HFFc6 (cell line): ENCODE data around the gene SAMM50. TPM values are rescaled to one million over a fixed set of nuclear protein-coding genes. Genes with fewer than 3 reads are reported as not detected.

Experiments used
- DNase-seq: peaks from one replicate; pipeline ENCODE4 v3.0.0-alpha.2; 2018
- H3K27ac Mint-ChIP-seq: 2 replicates; pipeline ENCODE4 v1.8.0; 2020; ENCODE audit warnings: mild to moderate bottlenecking, mixed read lengths
- H3K27me3 Mint-ChIP-seq: 2 replicates; pipeline ENCODE4 v1.8.0; 2021; ENCODE audit warnings: mild to moderate bottlenecking, moderate library complexity, mixed read lengths; ENCODE audit not compliant: insufficient read depth
- H3K36me3 Mint-ChIP-seq: 2 replicates; pipeline ENCODE4 v1.8.0; 2021; ENCODE audit warnings: low read depth, mixed read lengths
- H3K4me1 Mint-ChIP-seq: 2 replicates; pipeline ENCODE4 v1.8.0; 2020; ENCODE audit warnings: low read depth, mixed read lengths
- H3K4me3 Mint-ChIP-seq: 2 replicates; pipeline ENCODE4 v1.8.0; 2020; ENCODE audit warnings: mild to moderate bottlenecking, moderate library complexity, mixed read lengths
- H3K9me3 Mint-ChIP-seq: 2 replicates; pipeline ENCODE4 v1.8.0; 2020; ENCODE audit warnings: mild to moderate bottlenecking, mixed read lengths
- total RNA-seq, 6 experiments: library from RNA; stranded (reverse); fragmentation: NEBNext Ultra II Directional; extraction: Animal tissue kit (Norgen Biotek cat#: 25700); gene quantifications; 2 replicates in 1 of 6; 3 replicates in 5 of 6; pipeline ENCODE4 v1.2.3, GENCODE V29; 2021
- TF ChIP-seq, protein P1 (sequence below): fragments of 200-600 bp; sonication (generic); IDR thresholded peaks from 2 replicates; pipeline ENCODE4 v1.5.0; 2021; ENCODE audit warnings: antibody characterized with exemption, mild to moderate bottlenecking

The SAMM50 gene
- total RNA-seq, 6 experiments from 2014 or later: 51.6 to 57.2 (median 53.3) TPM

GRCh38 chr22:43968614-43969013 is 13.4 kb downstream of the SAMM50 start:
- peaks cover 29% of the 10 kb centered on the region for H3K36me3 Mint-ChIP-seq
- no peaks in the 10 kb centered on the region for H3K4me1 Mint-ChIP-seq
- no peak overlapping the region for H3K27ac Mint-ChIP-seq
- no peaks in the 10 kb centered on the region for H3K9me3 Mint-ChIP-seq
- H3K4me3 Mint-ChIP-seq: no peak overlapping the region
- TF ChIP-seq, protein P1, sequence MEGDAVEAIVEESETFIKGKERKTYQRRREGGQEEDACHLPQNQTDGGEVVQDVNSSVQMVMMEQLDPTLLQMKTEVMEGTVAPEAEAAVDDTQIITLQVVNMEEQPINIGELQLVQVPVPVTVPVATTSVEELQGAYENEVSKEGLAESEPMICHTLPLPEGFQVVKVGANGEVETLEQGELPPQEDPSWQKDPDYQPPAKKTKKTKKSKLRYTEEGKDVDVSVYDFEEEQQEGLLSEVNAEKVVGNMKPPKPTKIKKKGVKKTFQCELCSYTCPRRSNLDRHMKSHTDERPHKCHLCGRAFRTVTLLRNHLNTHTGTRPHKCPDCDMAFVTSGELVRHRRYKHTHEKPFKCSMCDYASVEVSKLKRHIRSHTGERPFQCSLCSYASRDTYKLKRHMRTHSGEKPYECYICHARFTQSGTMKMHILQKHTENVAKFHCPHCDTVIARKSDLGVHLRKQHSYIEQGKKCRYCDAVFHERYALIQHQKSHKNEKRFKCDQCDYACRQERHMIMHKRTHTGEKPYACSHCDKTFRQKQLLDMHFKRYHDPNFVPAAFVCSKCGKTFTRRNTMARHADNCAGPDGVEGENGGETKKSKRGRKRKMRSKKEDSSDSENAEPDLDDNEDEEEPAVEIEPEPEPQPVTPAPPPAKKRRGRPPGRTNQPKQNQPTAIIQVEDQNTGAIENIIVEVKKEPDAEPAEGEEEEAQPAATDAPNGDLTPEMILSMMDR: no peak
- no peak for DNase-seq
- no peaks in the 10 kb centered on the region; the same call in 1 of the 2 replicates for H3K27me3 Mint-ChIP-seq

DNA sequence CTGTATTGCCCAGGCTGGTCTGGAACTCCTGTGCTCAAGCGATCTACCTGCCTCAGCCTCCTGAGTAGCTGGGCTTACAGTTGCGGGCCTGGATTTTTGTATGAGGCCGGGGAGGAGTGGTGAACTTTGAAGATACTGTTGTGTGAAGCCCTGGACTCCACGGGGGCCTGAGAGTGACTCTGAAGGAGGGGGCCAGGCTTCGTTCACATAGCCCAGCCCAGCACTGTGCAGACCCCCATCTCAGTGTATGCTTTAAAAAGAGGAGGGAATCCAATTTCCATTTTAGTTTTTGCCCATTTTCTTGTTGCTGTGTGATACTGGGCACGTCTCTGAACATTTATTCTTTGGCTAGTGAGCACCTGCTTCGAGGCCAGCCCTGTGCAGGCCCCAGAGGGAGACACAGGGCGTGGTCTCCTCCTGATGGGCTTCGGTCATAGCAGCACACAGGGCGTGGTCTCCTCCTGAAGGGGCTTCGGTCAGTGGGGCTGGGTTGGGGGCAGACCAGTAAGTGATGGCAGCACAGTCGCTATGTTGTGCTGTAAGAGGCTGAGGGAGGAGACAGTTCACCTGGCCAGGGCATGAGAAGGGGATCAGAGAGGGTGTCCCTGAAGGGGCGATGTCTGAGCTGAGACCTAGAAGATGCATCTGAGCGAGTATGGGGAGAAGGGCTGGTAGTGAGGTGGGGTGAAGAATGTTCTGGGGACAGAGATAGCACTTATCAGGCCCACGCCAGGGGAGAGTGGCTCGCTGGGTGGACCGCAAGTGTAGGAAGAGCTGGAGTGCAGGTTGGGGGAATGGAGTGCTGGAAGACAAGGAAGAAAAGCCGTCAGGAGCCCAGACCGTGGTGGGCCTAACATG is 14.0 kb downstream of the SAMM50 start:
- Mint-ChIP-seq H3K27ac (no peak overlapping the region), H3K9me3 (no peaks in the 10 kb centered on the region), H3K27me3 (no peaks in the 10 kb centered on the region; the same call in 1 of the 2 replicates), H3K4me1 (no peaks in the 10 kb centered on the region), H3K36me3 (peaks cover 30% of the 10 kb centered on the region), H3K4me3 (no peak overlapping the region)
- TF ChIP-seq, protein P1: no peak
- DNase-seq: no peak

- H3K4me3 Mint-ChIP-seq: no peak overlapping the region
- DNase-seq: no peak
- H3K4me1 Mint-ChIP-seq: no peaks in the 10 kb centered on the region
- TF ChIP-seq, protein P1: no peak
- H3K27me3 Mint-ChIP-seq: no peaks in the 10 kb centered on the region; the same call in 1 of the 2 replicates
- H3K27ac Mint-ChIP-seq: no peak overlapping the region
- no peaks in the 10 kb centered on the region for H3K9me3 Mint-ChIP-seq
- H3K36me3 Mint-ChIP-seq: peaks cover 24% of the 10 kb centered on the region
Measured at GRCh38 chr22:43969989-43970755, 14.9 kb downstream of the SAMM50 start.

- H3K27me3 Mint-ChIP-seq: no peaks in the 10 kb centered on the region; the same call in none of the 2 replicates
- no peak overlapping the region for H3K27ac Mint-ChIP-seq
- H3K4me3 Mint-ChIP-seq: no peak overlapping the region
- TF ChIP-seq, protein P1: no peak
- no peaks in the 10 kb centered on the region for H3K9me3 Mint-ChIP-seq
- peaks cover 28% of the 10 kb centered on the region for H3K36me3 Mint-ChIP-seq
- no peaks in the 10 kb centered on the region for H3K4me1 Mint-ChIP-seq
- no peak for DNase-seq
Measured at GRCh38 chr22:43971112-43971511, 15.9 kb downstream of the SAMM50 start.

- Mint-ChIP-seq H3K9me3 (no peaks in the 10 kb centered on the region), H3K27ac (no peak overlapping the region), H3K4me3 (no peak overlapping the region), H3K36me3 (peaks cover 25% of the 10 kb centered on the region), H3K27me3 (no peaks in the 10 kb centered on the region; the same call in none of the 2 replicates), H3K4me1 (no peaks in the 10 kb centered on the region)
- no peak for DNase-seq
- TF ChIP-seq, protein P1: no peak
Measured at GRCh38 chr22:43972931-43973462, 17.8 kb downstream of the SAMM50 start.
